Lung (tissue), 12 donors: ENCODE measurements around the gene LRFN5. TPM values are rescaled to one million over a fixed set of nuclear protein-coding genes. Genes with fewer than 3 reads are reported as not detected.

Source experiments
- ATAC-seq: fragments of 200-7000 bp; cut with Tn5 transposase; one replicate; pipeline ENCODE4 v1.9.1; 2020; ENCODE audit warnings: moderate number of reproducible peaks; ENCODE audit not compliant: insufficient read depth, low FRiP score
- DNase-seq, 3 donors: peaks; one replicate each; pipeline ENCODE4 v3.0.0-alpha.2; 2013 to 2017
- H3K27ac ChIP-seq, 2 donors: one replicate each; pipeline ENCODE4 v1.5.1; 2013; ENCODE audit warnings: mild to moderate bottlenecking in 2 of 2, moderate library complexity in 2 of 2, control low read depth in 1 of 2, inconsistent platforms in 1 of 2, low read depth in 1 of 2, low read length in 1 of 2
- H3K27me3 ChIP-seq, 3 donors: one replicate each; pipeline ENCODE4 v1.5.1; 2013; ENCODE audit warnings: low read length in 2 of 3; ENCODE audit not compliant: control insufficient read depth in 3 of 3, insufficient read depth in 3 of 3
- H3K36me3 ChIP-seq, 4 donors: one replicate each; pipeline ENCODE4 v1.5.1; 2013; ENCODE audit warnings: low read length in 4 of 4, mild to moderate bottlenecking in 1 of 4, moderate library complexity in 1 of 4; ENCODE audit not compliant: control insufficient read depth in 4 of 4, insufficient read depth in 4 of 4
- H3K4me1 ChIP-seq, 5 donors: one replicate each; pipeline ENCODE4 v1.5.1; 2013; ENCODE audit warnings: low read length in 5 of 5, mild to moderate bottlenecking in 2 of 5, moderate library complexity in 1 of 5; ENCODE audit not compliant: control insufficient read depth in 5 of 5, insufficient read depth in 5 of 5
- H3K4me3 ChIP-seq: one replicate; pipeline ENCODE4 v1.5.1; 2013; ENCODE audit warnings: mild to moderate bottlenecking, control low read depth, moderate library complexity
- H3K9ac ChIP-seq, 2 donors: one replicate each; pipeline ENCODE4 v1.5.1; 2013; ENCODE audit warnings: low read length in 2 of 2, control low read depth in 1 of 2; ENCODE audit not compliant: insufficient read depth in 1 of 2
- H3K9me3 ChIP-seq, 4 donors: one replicate each; pipeline ENCODE4 v1.5.1; 2013; ENCODE audit warnings: low read length in 3 of 4, mild to moderate bottlenecking in 1 of 4, moderate library complexity in 1 of 4; ENCODE audit not compliant: control insufficient read depth in 4 of 4, insufficient read depth in 3 of 4
- CTCF ChIP-seq: IDR thresholded peaks from 2 replicates; pipeline ENCODE4 v1.5.1; 2012; ENCODE audit warnings: mild to moderate bottlenecking; ENCODE audit errors: control extremely low read depth, extremely low read depth
- WGBS, 2 donors: extraction: QIAGEN DNeasy Blood & Tissue Kit; methylation state at CpG; one replicate each; pipeline ENCODE4 v1.1.7; 2013; 5-methylcytosine and 5-hydroxymethylcytosine counted together
- polyA plus RNA-seq, 2 donors: library from polyadenylated mRNA; stranded (reverse); fragments of 200-250 nt; gene quantifications; one replicate each; pipeline ENCODE4 v1.2.1, GENCODE V29; 2013
- total RNA-seq, 2 donors: library from RNA; depleted of rRNA in 1 of 2; stranded (reverse); fragments of >200 nt in 1 of 2; gene quantifications; one replicate each; pipeline ENCODE4 v1.2.1, GENCODE V29; 2014 to 2021
- donor health status: control.
- donor health status: control.
- donor health status: Bipolar disorder and iron deficiency.
- donor health status: healthy.
- donor health status: DM: yes; HTN: yes; CAD: no.

Gene LRFN5
- total and polyA plus RNA-seq, 4 donors, result 0.40 to 12.6 (median 1.2) TPM

GRCh38 chr14:41872931-41873685 is 266.4 kb downstream of the LRFN5 start:
- H3K4me3 ChIP-seq, result no peak overlapping the region
- no peak overlapping the region for H3K27ac ChIP-seq
- DNase-seq (peak; percentile 66 to 87 (median 85)), ATAC-seq (no peak)
- peak overlapping the region in 1 of 2 donors; percentile 39 for H3K9ac ChIP-seq
- 64 to 71% methylated on average over 4 of the region's 4 CpGs for WGBS, 2 donors
- peaks cover 0 to 15% (median 0%) of the 10 kb centered on the region in 5 donors for H3K4me1 ChIP-seq
- H3K36me3 ChIP-seq, result no peaks in the 10 kb centered on the region
- H3K9me3 ChIP-seq, result no peaks in the 10 kb centered on the region
- no peak for TF ChIP-seq CTCF
- no peaks in the 10 kb centered on the region for H3K27me3 ChIP-seq

GRCh38 chr14:41873686-41874317 is 267.1 kb downstream of the LRFN5 start:
- Histone ChIP-seq H3K4me1 (peaks cover 0 to 15% (median 0%) of the 10 kb centered on the region in 5 donors), H3K27ac (no peak overlapping the region), H3K27me3 (no peaks in the 10 kb centered on the region), H3K9me3 (no peaks in the 10 kb centered on the region), H3K9ac (no peak overlapping the region), H3K4me3 (no peak overlapping the region), H3K36me3 (no peaks in the 10 kb centered on the region)
- peak in 1 of 3 donors; percentile 79 for DNase-seq
- TF ChIP-seq CTCF, result no peak
- no peak for ATAC-seq
- 47 to 73% methylated on average over 1 of the region's 1 CpG for WGBS, 2 donors

- DNase-seq (no peak), ATAC-seq (no peak)
- Histone ChIP-seq H3K4me1 (peaks cover 0 to 15% (median 0%) of the 10 kb centered on the region in 5 donors), H3K27me3 (no peaks in the 10 kb centered on the region), H3K4me3 (no peak overlapping the region), H3K9ac (no peak overlapping the region), H3K36me3 (no peaks in the 10 kb centered on the region), H3K27ac (no peak overlapping the region), H3K9me3 (no peaks in the 10 kb centered on the region)
- TF ChIP-seq CTCF, result no peak
- 90 to 95% methylated on average over 1 of the region's 1 CpG for WGBS, 2 donors
Measured at GRCh38 chr14:41875116-41875515, 268.4 kb downstream of the LRFN5 start.
